Activated CD8-positive, alpha-beta memory T cell treated with anti-CD3 and anti-CD28 coated beads, Interleukin-2, amount 50 U/mL, for 1 hour (primary cell): ENCODE data around the gene SPC25.
"Not testable (repeated sequence)": the region's sequence is repeated elsewhere in the genome, so short reads cannot be mapped to it uniquely, and the experiment has no call there.

ENCODE experiments used
- DNase-seq: peaks from one replicate; pipeline ENCODE4 v3.0.0-alpha.2; 2020; ENCODE audit errors: extremely low read depth

SPC25 gene

DNA sequence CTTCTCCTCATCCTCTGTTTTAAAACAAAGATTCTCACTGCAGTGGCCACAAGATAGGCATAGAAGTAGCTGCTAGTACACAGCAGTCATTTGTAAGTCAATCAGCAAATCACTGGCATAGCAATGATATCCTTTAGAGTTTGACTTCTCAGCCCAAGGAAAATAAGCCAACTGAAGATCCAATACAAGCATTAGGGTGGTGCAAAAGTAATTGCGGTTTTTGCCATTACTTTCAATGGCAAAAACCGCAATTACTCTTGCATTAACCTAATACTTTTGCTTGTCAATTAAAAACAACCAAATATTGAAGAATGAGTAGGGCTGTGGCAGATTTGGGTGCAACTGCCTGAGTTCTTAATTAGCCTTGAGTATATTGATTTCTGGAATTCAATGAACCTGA, 13.7 kb upstream of the SPC25 start:
- DNase-seq = no peak

DNA sequence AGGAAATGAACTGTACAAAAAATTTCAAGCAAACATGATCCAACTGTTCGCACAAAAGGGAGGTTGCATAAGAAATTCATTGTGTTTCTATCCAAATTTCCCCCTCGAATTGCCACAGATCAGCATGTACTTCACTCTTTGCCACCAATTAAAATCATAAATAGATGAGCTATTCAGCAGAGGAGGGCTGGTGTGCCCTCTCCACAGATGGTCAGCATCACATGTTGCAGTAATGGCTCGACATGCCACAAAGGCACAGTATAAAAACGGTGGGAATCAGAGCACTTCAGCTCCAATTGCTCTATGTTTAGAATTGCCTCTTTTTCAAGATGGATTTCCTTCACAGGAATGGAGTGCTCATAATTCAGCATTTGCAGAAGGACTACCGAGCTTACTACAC, 10.8 kb upstream of the SPC25 start, which contains the start of gene G6PC2:
Gene G6PC2 (plus strand): TSS at position 289 of the 400 bp plus-strand sequence. CDS start 41 bp downstream, at position 330.
- DNase-seq = no peak

- no peak for DNase-seq
These were observed 7.2 kb upstream of the SPC25 start for GRCh38 chr2:168897449-168897848.

- no peak for DNase-seq
These were observed 6.6 kb upstream of the SPC25 start for GRCh38 chr2:168896783-168897182.

- DNase-seq = no peak
These were observed 5.5 kb upstream of the SPC25 start for GRCh38 chr2:168895771-168896170.

DNA sequence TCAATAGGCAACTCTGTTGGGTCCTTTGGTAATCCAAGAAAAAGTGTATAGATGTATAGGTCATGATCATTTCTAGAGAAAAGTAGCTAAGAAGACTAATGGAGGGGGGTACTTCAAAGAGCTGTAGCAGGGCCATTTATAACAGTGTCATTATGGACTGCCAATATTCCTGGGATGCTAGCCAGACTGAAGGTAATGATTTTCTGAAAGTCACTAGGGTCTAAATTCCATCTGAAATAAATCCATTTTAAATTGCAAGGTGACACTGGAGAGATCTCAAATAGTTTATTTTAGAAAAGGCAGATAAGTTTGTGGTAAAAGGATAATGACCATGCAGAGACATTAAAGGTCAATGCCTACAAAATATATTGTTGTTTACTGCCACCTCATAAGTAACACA, 4.5 kb upstream of the SPC25 start:
- no peak for DNase-seq

DNA sequence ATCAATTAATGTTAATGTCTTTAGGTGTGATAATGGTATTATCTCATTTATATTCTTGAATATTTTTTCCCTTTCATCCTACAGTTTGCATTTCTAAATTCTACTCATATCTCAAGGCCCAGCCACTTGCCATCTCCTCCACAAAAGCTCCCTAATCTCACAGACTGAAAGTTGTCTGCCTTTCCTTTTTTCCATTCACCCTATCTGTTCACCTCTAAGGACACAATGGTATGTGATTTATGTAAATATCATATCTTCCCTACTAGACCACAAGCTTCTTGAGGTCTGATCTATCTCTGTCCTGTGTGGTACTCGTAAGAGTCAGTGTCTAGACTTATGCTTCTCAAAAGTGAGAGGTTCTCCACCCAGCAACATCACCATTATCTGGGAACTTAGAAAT, 3.9 kb upstream of the SPC25 start:
- DNase-seq = no peak

GRCh38 chr2:168892327-168892726, 2.1 kb upstream of the SPC25 start:
- no peak for DNase-seq

- no peak for DNase-seq
These were observed 610 bp downstream of the SPC25 start for GRCh38 chr2:168889635-168890005.

- no peak for DNase-seq
These were observed 5.3 kb downstream of the SPC25 start for GRCh38 chr2:168884975-168885374.

- not testable (repeated sequence) for DNase-seq
These were observed 8.1 kb downstream of the SPC25 start for GRCh38 chr2:168882163-168882562.

DNA sequence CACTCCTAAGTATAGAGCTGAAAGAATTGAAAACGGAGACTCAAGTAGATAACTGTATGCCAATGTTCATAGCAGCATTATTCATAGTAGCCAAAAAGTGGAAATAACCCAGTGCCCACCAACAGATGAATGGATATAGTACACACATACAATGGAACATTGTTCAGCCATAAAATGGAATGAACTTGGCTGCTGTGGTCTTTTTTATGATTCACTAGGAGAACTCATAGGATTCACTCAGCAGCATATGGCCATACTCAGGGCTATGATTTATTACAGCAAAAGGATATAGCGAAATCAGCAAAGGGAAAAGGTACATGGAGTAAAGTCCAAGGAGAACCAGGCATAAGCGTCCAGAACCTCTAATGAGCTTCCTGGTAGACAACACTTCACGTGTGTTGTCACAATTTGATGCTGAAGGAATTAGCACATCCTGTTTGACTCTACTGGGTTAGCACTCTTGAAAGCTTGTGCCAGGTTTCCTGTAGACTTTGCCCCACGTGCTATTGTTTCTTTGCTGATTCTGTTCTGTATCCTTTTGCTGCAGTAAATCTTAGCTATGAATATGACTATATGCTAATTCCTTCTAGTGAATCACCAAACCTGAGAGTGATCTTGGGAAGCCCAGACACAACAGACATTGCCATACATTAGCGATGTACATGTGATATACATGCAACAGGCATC, 15.7 kb downstream of the SPC25 start:
- no peak for DNase-seq

- not testable (repeated sequence) for DNase-seq
These were observed 19.4 kb downstream of the SPC25 start for GRCh38 chr2:168870824-168871223.

- not testable (repeated sequence) for DNase-seq
These were observed 19.9 kb downstream of the SPC25 start for GRCh38 chr2:168870369-168870768.

GRCh38 chr2:168867164-168867563, 23.1 kb downstream of the SPC25 start:
- DNase-seq = not testable (repeated sequence)

DNA sequence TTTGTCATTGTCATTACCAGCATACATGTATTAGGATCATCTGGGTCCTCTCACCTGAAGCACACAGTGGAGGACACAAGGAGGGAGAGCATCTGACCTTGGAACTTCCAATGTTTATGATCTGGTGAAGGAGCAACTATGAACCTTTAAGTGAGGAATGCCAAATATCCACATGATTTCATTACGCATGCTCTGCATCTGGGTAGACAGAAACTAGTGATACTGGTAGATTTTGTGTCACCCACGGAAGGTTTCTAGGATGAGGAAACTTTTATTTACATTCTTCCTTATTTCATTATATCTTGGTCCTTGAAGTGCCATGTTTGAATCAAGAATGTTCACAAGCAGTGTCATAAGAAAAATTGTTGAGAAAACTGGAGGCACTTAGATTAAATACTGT, 32.1 kb downstream of the SPC25 start:
- no peak for DNase-seq

- no peak for DNase-seq
These were observed 34.6 kb downstream of the SPC25 start for GRCh38 chr2:168855601-168856000.

DNA sequence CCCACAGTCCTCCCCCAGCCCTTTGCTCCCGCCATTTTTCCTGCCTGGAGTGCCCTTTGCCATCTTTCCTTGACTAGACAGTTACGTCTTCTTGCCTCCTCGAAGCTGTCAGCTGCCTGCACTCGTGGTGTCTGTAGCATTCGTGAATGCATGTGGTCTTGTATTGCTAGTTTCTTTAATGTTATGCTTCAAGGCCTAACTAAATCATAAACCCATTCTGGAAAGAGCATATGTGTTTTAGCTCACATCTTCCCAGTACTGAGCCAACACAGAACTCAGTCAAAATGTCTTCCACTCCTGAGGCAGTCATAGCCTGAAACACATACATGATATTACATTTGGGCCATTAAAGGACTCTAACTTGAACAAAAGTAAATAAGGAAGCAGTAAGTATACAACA, 35.6 kb downstream of the SPC25 start:
- DNase-seq = no peak

- no peak for DNase-seq
These were observed 36.8 kb downstream of the SPC25 start for GRCh38 chr2:168853471-168853870.

- no peak for DNase-seq
These were observed 37.7 kb downstream of the SPC25 start for GRCh38 chr2:168852481-168852880.

DNA sequence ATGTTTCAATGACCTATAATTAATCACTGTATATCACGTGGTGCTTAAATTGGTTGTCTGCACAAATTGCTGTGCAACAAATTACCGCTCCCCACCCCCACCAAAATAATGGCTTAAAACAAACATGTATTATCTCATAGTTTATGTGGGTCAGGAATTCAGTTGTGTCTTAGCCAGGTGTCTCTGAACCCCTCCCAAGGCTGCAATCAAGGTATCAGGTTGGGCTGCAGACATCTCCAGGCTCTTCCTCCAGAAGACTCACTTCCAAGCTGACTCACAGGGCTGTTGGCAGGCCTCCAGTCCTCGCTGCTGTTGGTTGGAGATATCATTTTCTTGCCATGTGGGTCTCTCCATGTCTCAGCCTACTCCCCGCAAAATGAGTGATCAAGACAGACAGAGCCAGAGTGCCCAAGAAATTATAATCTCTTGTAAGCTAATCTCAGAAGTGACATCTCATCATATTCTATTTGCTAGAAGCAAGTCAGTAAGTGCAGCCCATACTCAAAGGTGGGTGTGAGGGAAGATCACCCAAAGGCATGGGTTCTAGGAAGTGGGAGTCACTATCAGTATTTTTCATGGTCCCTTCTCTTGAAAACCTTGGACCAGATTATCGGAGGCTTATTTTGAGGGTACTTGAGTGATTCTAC, 38.4 kb downstream of the SPC25 start:
- no peak for DNase-seq

DNA sequence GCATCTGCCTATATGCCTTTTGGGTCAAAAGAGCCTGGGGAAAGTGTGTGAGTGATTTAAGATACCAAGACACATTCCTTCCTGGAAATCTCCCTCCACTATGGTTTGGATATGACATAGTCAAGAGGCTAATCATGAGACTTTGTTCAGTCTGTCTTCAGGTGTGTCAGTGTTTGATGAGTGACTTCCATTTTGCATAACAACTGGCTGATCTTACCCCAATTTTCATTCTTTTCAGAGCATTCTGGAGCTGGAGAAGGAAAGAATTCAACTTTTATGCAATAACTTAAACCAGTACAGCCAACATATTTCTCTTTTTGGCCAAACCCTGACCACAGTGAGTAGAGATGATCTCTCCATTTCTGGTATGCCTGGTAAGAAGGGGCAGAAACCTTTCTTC, 39.4 kb downstream of the SPC25 start:
- DNase-seq = no peak

GRCh38 chr2:168849610-168850009, 40.6 kb downstream of the SPC25 start:
- no peak for DNase-seq

GRCh38 chr2:168848225-168848624, 42.0 kb downstream of the SPC25 start:
- DNase-seq = no peak
